ENCODE measurements around the gene MFSD2B.

MFSD2B gene

GRCh38 chr2:24072259-24072658 is 62.4 kb downstream of the MFSD2B start:
- no peak for TF ChIP-seq CTCF (conservative IDR thresholded peaks at IDR 0.05; ENCODE audit: control insufficient read depth, insufficient read depth, low read depth, low read length)
- no peak for DNase-seq (ENCODE audit: low read depth)
- H3K4me3 ChIP-seq (ENCODE audit: control insufficient read depth, low read depth, low read length) = no peak overlapping the region

GRCh38 chr2:24073816-24074215 is 63.9 kb downstream of the MFSD2B start:
- H3K4me3 ChIP-seq (ENCODE audit: control insufficient read depth, low read depth, low read length) = no peak overlapping the region
- no peak for TF ChIP-seq CTCF (conservative IDR thresholded peaks at IDR 0.05; ENCODE audit: control insufficient read depth, insufficient read depth, low read depth, low read length)
- DNase-seq (ENCODE audit: low read depth) = no peak

- no peak for TF ChIP-seq CTCF (conservative IDR thresholded peaks at IDR 0.05; ENCODE audit: control insufficient read depth, insufficient read depth, low read depth, low read length)
- H3K4me3 ChIP-seq (ENCODE audit: control insufficient read depth, low read depth, low read length) = peak overlapping the region; percentile 99
- DNase-seq (ENCODE audit: low read depth) = no peak
Observed at GRCh38 chr2:24075259-24075658, 65.4 kb downstream of the MFSD2B start.
